Esophagus squamous epithelium (tissue), 4 donors: ENCODE measurements around the gene RAB1B.

ENCODE experiments used
- POLR2A ChIP-seq, 4 donors: fragments of 450-650 bp; IDR thresholded peaks; one replicate each; pipeline ENCODE4 v1.6.1; 2017; ENCODE audit warnings: antibody characterized with exemption in 4 of 4, mild to moderate bottlenecking in 4 of 4, moderate library complexity in 3 of 4
- TF ChIP-seq, protein P1 (sequence below), 6 experiments: fragments of 450-650 bp in 4 of 6; fragments of 200-600 bp in 2 of 6; sonication (generic) in 2 of 6; IDR thresholded peaks; one replicate each; pipeline ENCODE4 v1.5.1; 2016 to 2019; ENCODE audit warnings: antibody characterized with exemption in 6 of 6, mild to moderate bottlenecking in 4 of 6, moderate library complexity in 4 of 6

GRCh38 chr11:66268244-66268951, at the start of gene RAB1B:
- peak in 3 of 4 donors; percentile 19 to 80 (median 67) for TF ChIP-seq POLR2A (IDR thresholded peaks at IDR 0.05)
- TF ChIP-seq, protein P1, sequence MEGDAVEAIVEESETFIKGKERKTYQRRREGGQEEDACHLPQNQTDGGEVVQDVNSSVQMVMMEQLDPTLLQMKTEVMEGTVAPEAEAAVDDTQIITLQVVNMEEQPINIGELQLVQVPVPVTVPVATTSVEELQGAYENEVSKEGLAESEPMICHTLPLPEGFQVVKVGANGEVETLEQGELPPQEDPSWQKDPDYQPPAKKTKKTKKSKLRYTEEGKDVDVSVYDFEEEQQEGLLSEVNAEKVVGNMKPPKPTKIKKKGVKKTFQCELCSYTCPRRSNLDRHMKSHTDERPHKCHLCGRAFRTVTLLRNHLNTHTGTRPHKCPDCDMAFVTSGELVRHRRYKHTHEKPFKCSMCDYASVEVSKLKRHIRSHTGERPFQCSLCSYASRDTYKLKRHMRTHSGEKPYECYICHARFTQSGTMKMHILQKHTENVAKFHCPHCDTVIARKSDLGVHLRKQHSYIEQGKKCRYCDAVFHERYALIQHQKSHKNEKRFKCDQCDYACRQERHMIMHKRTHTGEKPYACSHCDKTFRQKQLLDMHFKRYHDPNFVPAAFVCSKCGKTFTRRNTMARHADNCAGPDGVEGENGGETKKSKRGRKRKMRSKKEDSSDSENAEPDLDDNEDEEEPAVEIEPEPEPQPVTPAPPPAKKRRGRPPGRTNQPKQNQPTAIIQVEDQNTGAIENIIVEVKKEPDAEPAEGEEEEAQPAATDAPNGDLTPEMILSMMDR (IDR thresholded peaks at IDR 0.05) = peak in 2 of 6 experiments; percentile 2 to 27
